Epidermal melanocyte (primary cell): Measurements from ENCODE around the gene ARHGAP10.
"Not testable (repeated sequence)": the region's sequence is repeated elsewhere in the genome, so short reads cannot be mapped to it uniquely, and the experiment has no call there.

Experiments used
- DNase-seq: peaks from one replicate; pipeline ENCODE4 v3.0.0; 2011; ENCODE audit warnings: low spot score; ENCODE audit not compliant: insufficient read length

Gene ARHGAP10

DNA sequence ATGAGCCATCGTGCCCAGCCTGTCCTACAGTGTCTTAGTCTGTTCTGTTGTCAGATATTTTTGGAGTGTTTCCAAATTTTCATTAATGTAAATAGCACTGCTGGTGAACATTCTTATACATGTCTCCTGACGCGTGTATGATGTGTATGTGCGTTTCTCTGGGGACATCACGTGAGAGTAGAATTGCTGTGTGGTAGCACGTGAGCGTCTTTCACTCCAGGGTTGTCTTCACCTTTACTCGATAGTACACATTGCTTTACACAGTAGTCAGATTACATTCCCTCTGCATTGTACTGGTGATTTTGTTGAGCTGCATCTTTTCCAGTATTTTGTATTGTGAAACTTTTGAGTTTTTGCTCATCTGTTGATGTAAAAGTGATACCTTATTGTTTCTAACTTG is 60.0 kb downstream of the ARHGAP10 start:
- DNase-seq: no peak

DNA sequence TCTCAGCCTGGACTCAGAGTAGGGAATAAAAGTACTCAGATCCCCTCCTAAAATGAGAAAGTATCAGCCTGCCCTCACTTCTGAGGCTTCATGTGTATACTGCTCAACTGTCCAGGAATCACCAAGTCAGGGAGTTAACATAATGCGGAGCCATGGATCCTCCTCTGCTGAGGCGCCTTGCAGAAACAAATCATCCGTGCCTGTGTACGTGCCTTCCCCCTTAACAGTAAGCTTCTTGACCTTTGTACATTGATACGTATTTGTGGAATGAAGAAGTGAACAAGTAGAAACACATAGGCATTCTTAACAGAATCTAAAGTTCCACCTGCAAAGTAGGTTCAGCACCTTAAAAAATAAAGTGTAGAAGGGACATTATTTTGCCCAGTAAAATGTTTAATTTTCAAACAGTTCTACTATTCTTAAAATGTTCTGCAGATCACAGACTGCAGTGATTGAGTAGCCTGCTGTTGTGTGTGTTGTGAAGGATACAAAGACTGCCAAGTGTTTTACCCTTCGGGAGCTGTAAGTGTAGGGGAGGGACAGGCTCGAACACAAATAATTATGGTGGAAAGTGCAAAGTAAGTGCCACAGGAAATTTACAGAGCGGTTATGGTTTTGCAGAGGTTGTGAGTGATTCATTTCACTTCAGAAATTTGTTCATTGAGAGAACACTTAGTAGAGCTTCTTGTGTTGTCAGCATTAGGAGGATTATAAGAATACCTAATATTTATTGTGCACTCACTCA is 61.9 kb downstream of the ARHGAP10 start:
- DNase-seq: no peak

GRCh38 chr4:147794314-147794680 is 62.4 kb downstream of the ARHGAP10 start:
- no peak for DNase-seq

DNA sequence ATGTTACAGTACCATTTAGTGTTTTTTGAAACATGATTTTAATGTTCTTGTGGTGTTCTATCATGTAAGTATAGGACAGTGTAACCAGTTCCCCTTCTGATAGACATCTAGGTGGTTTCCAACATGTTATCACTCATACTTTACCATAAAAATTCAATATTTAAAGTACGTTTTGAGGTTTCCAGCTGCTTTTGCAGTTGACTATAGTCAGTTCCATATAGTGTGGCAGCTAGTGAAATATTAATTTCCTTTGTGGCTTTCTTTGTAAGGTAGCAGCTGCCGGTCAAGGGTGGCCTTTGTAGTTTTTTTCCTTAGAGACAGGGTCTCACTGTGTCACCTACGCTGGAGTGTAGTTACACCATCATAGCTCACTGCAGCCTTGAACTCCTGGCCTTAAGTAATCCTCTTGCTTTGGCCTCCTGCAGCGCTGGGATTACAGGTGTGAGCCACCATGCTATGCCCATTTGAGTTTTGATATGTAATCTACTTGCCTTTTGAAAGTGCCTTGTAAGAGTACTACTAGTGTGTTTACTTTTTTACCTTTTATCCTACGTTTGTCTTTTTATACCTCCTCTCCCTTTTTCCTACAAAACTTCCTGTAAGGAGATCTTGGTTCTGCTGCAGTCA is 63.0 kb downstream of the ARHGAP10 start:
- no peak for DNase-seq

GRCh38 chr4:147799057-147799456 is 67.2 kb downstream of the ARHGAP10 start:
- DNase-seq: not testable (repeated sequence)

GRCh38 chr4:147799986-147800555 is 68.2 kb downstream of the ARHGAP10 start:
- no peak for DNase-seq

DNA sequence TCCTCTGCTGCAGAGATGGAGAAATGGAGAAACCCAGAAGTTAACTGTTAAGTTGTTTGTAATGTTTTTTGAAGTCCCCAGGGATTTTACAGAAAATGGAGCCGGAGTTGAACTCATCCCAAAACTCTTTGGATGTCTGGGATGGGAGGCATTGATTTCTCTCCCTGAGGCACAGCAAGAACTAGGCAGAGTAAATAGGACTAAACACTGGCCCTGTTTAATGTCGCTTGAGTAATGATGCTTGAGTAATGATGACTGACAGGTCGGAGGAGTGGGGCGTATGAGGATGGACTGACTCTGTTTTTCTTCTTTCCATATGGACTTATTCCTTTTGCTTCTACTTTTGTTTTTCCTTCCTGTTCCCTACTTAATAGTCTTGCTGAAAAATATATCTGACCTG is 69.9 kb downstream of the ARHGAP10 start:
- DNase-seq: no peak

DNA sequence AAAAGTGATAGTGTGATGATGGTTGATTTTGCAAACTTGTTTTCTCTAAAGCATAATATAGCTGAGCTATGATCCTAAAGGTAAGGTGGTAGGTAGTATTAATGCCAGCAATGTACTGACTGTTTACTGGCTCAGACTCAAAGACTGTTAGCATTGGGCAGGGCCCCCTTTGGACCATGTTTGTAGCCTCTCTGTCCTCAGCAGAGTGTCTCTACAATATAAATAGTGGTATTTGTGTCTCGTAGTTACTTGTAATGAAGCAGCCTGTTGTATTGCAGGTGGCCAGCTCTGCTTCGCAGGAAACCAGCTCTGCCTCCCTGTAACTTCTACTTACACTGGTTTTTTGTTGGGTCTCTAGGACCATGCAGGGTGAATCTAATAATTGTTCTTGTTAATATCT is 70.5 kb downstream of the ARHGAP10 start:
- DNase-seq: no peak

- no peak for DNase-seq
These were observed 74.1 kb downstream of the ARHGAP10 start for GRCh38 chr4:147805946-147806345.

GRCh38 chr4:147808447-147808846 is 76.6 kb downstream of the ARHGAP10 start:
- DNase-seq: no peak

GRCh38 chr4:147809211-147809610 is 77.3 kb downstream of the ARHGAP10 start:
- no peak for DNase-seq

DNA sequence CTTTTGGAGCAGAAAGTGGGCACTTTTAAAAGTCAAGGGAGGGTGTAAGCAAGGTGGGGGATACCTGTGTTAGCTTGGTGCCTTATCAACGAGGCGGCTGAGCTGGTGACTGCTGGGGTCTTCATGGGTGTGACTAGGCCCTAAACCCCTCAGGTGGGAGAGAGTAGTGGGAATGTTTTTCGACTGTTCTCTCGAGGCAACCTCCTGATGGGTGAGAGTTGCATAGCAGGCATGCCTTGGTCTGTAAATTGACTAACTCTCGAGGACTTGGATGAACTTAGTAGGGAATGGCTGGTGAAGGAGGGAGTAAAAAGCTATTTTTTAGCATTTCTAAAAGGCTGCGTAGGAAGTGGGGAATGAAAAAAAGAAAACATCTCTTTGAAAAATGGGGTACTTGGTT is 80.0 kb downstream of the ARHGAP10 start:
- no peak for DNase-seq

- DNase-seq: no peak
These were observed 81.4 kb downstream of the ARHGAP10 start for GRCh38 chr4:147813109-147813773.

- DNase-seq: no peak
These were observed 82.1 kb downstream of the ARHGAP10 start for GRCh38 chr4:147813973-147814372.

DNA sequence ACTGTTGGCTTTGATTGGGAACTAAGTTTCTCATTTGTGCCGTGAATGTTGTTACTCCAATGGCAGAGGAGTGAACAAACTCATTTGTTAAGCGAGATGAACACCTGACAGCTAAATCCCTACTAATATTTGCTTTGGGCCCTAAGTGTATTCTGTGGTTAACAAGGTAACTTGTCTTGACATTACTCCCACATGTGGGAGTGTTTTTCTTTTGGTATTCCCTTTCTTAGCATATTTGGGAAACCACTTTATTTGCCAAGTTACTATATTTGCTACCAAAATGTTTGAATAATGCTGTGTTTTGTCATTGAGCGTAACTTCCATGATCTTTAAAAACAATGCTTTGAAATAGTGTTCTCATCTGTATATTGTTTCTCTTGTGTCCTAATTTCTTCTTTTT is 82.5 kb downstream of the ARHGAP10 start:
- DNase-seq: no peak

- DNase-seq: no peak
These were observed 83.9 kb downstream of the ARHGAP10 start for GRCh38 chr4:147815741-147816140.

- no peak for DNase-seq
These were observed 84.7 kb downstream of the ARHGAP10 start for GRCh38 chr4:147816382-147817254.

DNA sequence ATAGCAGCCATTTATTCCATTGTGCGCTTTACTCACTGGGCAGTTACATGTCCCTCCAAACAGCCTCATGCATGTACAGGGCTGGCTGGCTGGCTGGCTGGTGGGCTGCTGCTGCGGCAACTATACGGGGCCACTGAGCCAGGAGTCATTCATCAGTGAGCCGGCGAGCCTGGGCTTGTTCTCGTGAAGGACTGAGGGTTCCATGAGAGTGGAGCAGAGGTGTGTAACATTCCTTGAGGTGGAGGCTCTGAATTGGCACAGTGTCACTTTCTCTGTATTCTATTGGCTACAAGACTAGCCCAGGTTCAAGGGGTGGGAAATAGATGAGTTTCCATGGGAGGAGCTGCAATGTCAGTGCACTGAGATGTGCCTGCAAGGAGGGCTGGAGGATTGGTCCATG is 89.1 kb downstream of the ARHGAP10 start:
- no peak for DNase-seq

DNA sequence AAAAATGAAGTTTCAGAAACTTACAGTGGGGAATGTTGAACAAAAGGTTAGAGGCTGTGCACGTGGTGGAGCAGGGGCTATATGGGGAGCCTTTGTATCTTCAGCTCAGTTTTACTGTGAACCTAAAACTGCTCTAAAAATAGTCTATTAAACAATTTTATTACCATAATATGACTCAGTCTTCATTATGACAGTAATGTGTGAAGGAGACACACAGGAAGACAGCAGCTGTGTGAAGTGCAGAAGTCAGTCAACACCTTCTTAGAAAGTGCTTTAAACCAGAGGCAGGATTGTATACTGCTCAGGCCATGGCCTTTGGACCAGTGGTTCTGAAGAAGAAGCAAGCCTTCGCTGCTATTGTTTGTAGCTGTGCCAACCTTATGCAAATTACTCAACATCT is 89.7 kb downstream of the ARHGAP10 start:
- DNase-seq: no peak

DNA sequence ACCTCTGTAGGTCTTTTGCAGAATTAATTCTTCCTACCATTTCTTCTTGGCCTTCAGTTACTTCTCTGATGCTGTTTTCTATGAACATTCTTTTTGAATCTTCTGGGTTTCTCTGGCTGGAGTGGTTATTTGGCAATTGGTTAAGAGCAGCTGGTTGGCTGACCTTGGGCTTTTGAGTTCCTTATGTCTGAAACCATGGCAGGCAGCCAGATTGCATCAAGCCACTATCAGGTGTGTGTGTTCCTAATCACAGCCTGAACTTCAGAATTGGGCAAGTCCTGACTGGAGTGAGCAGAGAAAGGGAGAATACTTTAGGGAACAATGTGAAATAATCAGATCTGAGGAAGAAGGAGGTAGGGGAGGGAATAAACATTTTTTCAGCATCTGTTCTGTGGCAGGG is 90.2 kb downstream of the ARHGAP10 start:
- no peak for DNase-seq

- DNase-seq: no peak
These were observed 91.2 kb downstream of the ARHGAP10 start for GRCh38 chr4:147823130-147823529.
